HCT116 (cell line): Measurements from ENCODE around the gene PATZ1. TPM values are rescaled to one million over a fixed set of nuclear protein-coding genes. Genes with fewer than 3 reads are reported as not detected.

ENCODE experiments used
- ATAC-seq: fragments of 200-7000 bp; cut with Tn5 transposase; 2 replicates; pipeline ENCODE4 v1.9.1; 2020; ENCODE audit warnings: mild to moderate bottlenecking, moderate library complexity
- BruUV-seq: library from RNA; stranded (reverse); fragments of 400-500 nt; replicated peaks from 2 replicates; lab custom pipeline; 2021; lab: Mats Ljungman, UMichigan
- CTCF ChIA-PET: fragments of 300-600 bp; sonication (Branson Sonifier 250); formaldehyde crosslinking; loops from one replicate; lab custom pipeline; 2021; ENCODE audit warnings: antibody characterized with exemption; lab: Charles Lee
- POLR2A ChIA-PET: fragments of 300-600, 350-600 bp; sonication (Branson Sonifier 250); formaldehyde crosslinking; loops from one replicate; lab custom pipeline; 2021; ENCODE audit warnings: antibody characterized with exemption; lab: Charles Lee
- RAD21 ChIA-PET, 2 experiments: fragments of 300-600 bp; sonication (Branson Sonifier 250); formaldehyde crosslinking; loops; one replicate each; lab custom pipeline; 2023; ENCODE audit warnings: low total read pairs in 2 of 2; ENCODE audit not compliant: uncharacterized antibody in 2 of 2, unreplicated experiment in 2 of 2, low non-redundant PET in 1 of 2; lab: Charles Lee
- DNase-seq: peaks from one replicate; pipeline ENCODE4 v3.0.0-alpha.2; 2010; ENCODE audit warnings: low read depth, low spot score
- H2AFZ ChIP-seq: fragments of 200-600 bp; shearing (Covaris generic), sonication (generic); 2 replicates; pipeline ENCODE4 v1.6.1; 2017; ENCODE audit warnings: low read depth, mixed run types, mixed read lengths, antibody characterized with exemption, low read length; ENCODE audit not compliant: poor library complexity, severe bottlenecking
- H3K27ac ChIP-seq: 2 replicates; pipeline ENCODE4 v1.5.1; 2012; ENCODE audit warnings: low read depth, low read length
- H3K27me3 ChIP-seq: fragments of 200-600 bp; sonication (generic); 2 replicates; pipeline ENCODE4 v1.6.1; 2016; ENCODE audit warnings: mixed run types, low read length, mixed read lengths; ENCODE audit not compliant: insufficient read depth
- H3K36me3 ChIP-seq, 2 experiments: fragments of 200-500 bp in 1 of 2; fragments of 200-600 bp in 1 of 2; sonication (Bioruptor generic) in 1 of 2; sonication (generic) in 1 of 2; 2 replicates each; pipeline versions ENCODE4 v1.5.1 to v1.6.1; 2014 to 2016; ENCODE audit warnings: low read length in 2 of 2, inconsistent platforms in 1 of 2, mixed read lengths in 1 of 2, mixed run types in 1 of 2; ENCODE audit not compliant: insufficient read depth in 2 of 2, control insufficient read depth in 1 of 2
- H3K4me1 ChIP-seq, 2 experiments: fragments of 200-600 bp in 1 of 2; sonication (generic) in 1 of 2; 2 replicates each; pipeline versions ENCODE4 v1.5.1 to v1.6.1; 2012 to 2017; ENCODE audit warnings: low read length in 2 of 2, inconsistent platforms in 1 of 2, mild to moderate bottlenecking in 1 of 2, mixed read lengths in 1 of 2, mixed run types in 1 of 2, moderate library complexity in 1 of 2; ENCODE audit not compliant: insufficient read depth in 2 of 2, control insufficient read depth in 1 of 2
- H3K4me2 ChIP-seq: fragments of 200-600 bp; sonication (generic); 2 replicates; pipeline ENCODE4 v1.6.1; 2017; ENCODE audit warnings: mixed run types, low read length, mixed read lengths
- H3K4me3 ChIP-seq, 2 experiments: fragments of 200-600 bp in 1 of 2; sonication (generic) in 1 of 2; replicated peaks in 1 of 2; 2 replicates each; pipeline ENCODE4 v1.5.1; 2011 to 2016; ENCODE audit warnings: low read length in 2 of 2, control low read depth in 1 of 2, low read depth in 1 of 2, mild to moderate bottlenecking in 1 of 2, mixed read lengths in 1 of 2, mixed run types in 1 of 2
- H3K79me2 ChIP-seq: fragments of 200-600 bp; sonication (generic); 2 replicates; pipeline ENCODE4 v1.6.1; 2017; ENCODE audit warnings: mild to moderate bottlenecking, mixed run types, low read length, moderate library complexity, mixed read lengths; ENCODE audit not compliant: insufficient read depth
- H3K9ac ChIP-seq: fragments of 200-600 bp; sonication (generic); 2 replicates; pipeline ENCODE4 v1.6.1; 2016; ENCODE audit warnings: low read length, mixed read lengths
- H3K9me2 ChIP-seq: fragments of 200-600 bp; sonication (generic), shearing (Covaris generic); 2 replicates; pipeline ENCODE4 v1.6.1; 2017; ENCODE audit warnings: mixed run types, mild to moderate bottlenecking, moderate library complexity; ENCODE audit not compliant: insufficient read depth
- H3K9me3 ChIP-seq, 2 experiments: fragments of 200-500 bp in 1 of 2; fragments of 200-600 bp in 1 of 2; sonication (Bioruptor generic) in 1 of 2; sonication (generic) in 1 of 2; 2 replicates each; pipeline ENCODE4 v1.6.1; 2014 to 2017; ENCODE audit warnings: low read length in 2 of 2, mixed read lengths in 2 of 2, inconsistent platforms in 1 of 2, low read depth in 1 of 2, mild to moderate bottlenecking in 1 of 2, mixed run types in 1 of 2, moderate library complexity in 1 of 2; ENCODE audit not compliant: control insufficient read depth in 1 of 2, insufficient read depth in 1 of 2
- H4K20me1 ChIP-seq: fragments of 200-600 bp; sonication (generic), shearing (Covaris generic); 2 replicates; pipeline ENCODE4 v1.6.1; 2017; ENCODE audit warnings: mixed run types, mild to moderate bottlenecking, moderate library complexity; ENCODE audit not compliant: insufficient read depth
- CBX3 ChIP-seq: IDR thresholded peaks from 2 replicates; pipeline ENCODE4 v1.6.1; 2012; ENCODE audit warnings: low read depth
- EGR1 ChIP-seq: IDR thresholded peaks from 2 replicates; pipeline ENCODE4 v1.6.1; 2012; ENCODE audit warnings: low read depth
- ELF1 ChIP-seq: IDR thresholded peaks from 2 replicates; pipeline ENCODE4 v1.6.1; 2012; ENCODE audit warnings: low read depth, borderline replicate concordance
- FOSL1 ChIP-seq: IDR thresholded peaks from 2 replicates; pipeline ENCODE4 v1.6.1; 2012; ENCODE audit warnings: low read depth
- JUND ChIP-seq: IDR thresholded peaks from 2 replicates; pipeline ENCODE4 v1.6.1; 2012
- MAX ChIP-seq: IDR thresholded peaks from 2 replicates; pipeline ENCODE4 v1.6.1; 2012
- POLR2A ChIP-seq: IDR thresholded peaks from 2 replicates; pipeline ENCODE4 v1.7.0; 2011; ENCODE audit warnings: borderline replicate concordance; ENCODE audit not compliant: insufficient read depth, insufficient read length; ENCODE audit errors: extremely low read depth
- RAD21 ChIP-seq: IDR thresholded peaks from 2 replicates; pipeline ENCODE4 v1.6.1; 2012; ENCODE audit warnings: low read depth, mild to moderate bottlenecking
- REST ChIP-seq: IDR thresholded peaks from 2 replicates; pipeline ENCODE4 v1.6.1; 2012; ENCODE audit warnings: low read depth
- SIN3A ChIP-seq: IDR thresholded peaks from 2 replicates; pipeline ENCODE4 v1.6.1; 2012; ENCODE audit warnings: low read depth
- SRF ChIP-seq: IDR thresholded peaks from 2 replicates; pipeline ENCODE4 v1.6.1; 2012; ENCODE audit warnings: low read depth
- TCF7L2 ChIP-seq: IDR thresholded peaks from 2 replicates; pipeline ENCODE4 v1.7.0; 2011; ENCODE audit warnings: borderline replicate concordance, inconsistent platforms; ENCODE audit not compliant: insufficient read depth, insufficient read length; ENCODE audit errors: extremely low read depth
- ZFX ChIP-seq: fragments of 450-650 bp; IDR thresholded peaks from 2 replicates; pipeline ENCODE4 v1.6.1; 2017
- intact Hi-C: fragments of 100-400 bp; cut with micrococcal nuclease; formaldehyde crosslinking; loops from 2 replicates; pipeline ENCODE4 v1.10.0; 2022
- total RNA-seq: library from RNA; stranded (reverse); gene quantifications from one replicate; pipeline ENCODE4 v1.2.1, GENCODE V29; 2021; ENCODE audit not compliant: unreplicated experiment

PATZ1 gene
- total RNA-seq, 1 experiment from 2014 or later, result 30.6 TPM

GRCh38 chr22:31367426-31367825, 21.3 kb upstream of the PATZ1 start:
- no peak for ATAC-seq
- Histone ChIP-seq H3K27me3 (no peaks in the 10 kb centered on the region), H3K27ac (no peak overlapping the region), H2AFZ (no peak overlapping the region), H3K36me3 (no peaks in the 10 kb centered on the region), H4K20me1 (no peaks in the 10 kb centered on the region), H3K4me3 (no peak overlapping the region), H3K9ac (no peak overlapping the region), H3K9me3 (no peaks in the 10 kb centered on the region), H3K4me1 (peaks cover 0 to 7% of the 10 kb centered on the region in 2 experiments; a peak in 1 of 4 replicates), H3K79me2 (no peaks in the 10 kb centered on the region), H3K4me2 (no peak overlapping the region)
- BruUV-seq, result no TSS peak
- RAD21 ChIA-PET, result no interaction called here
- DNase-seq, result no peak
- intact Hi-C loops, result no loop called here
- no peak for TF ChIP-seq SRF
- no peak for TF ChIP-seq ELF1
- no peak for TF ChIP-seq CBX3
- TF ChIP-seq JUND, result no peak
- no peak for TF ChIP-seq FOSL1
- TF ChIP-seq REST, result no peak
- TF ChIP-seq ZFX, result no peak
- TF ChIP-seq SIN3A, result no peak
- TF ChIP-seq RAD21, result no peak
- TF ChIP-seq EGR1, result no peak
- no peak for TF ChIP-seq POLR2A
- no peak for TF ChIP-seq MAX
- TF ChIP-seq TCF7L2, result no peak
- TF ChIP-seq, all 23 proteins: peak for 0
- H3K9me2 ChIP-seq, result no peaks in the 10 kb centered on the region
- CTCF ChIA-PET, result no interaction called here
- POLR2A ChIA-PET, result no interaction called here
